CD4-positive, alpha-beta T cell treated with Interleukin-17A for 4 hours (primary cell): Measurements from ENCODE around the gene GDF10.

Experiments
- DNase-seq: peaks from one replicate; pipeline ENCODE4 v3.0.0-alpha.2; 2020; ENCODE audit warnings: mixed read lengths

Gene GDF10

GRCh38 chr10:47295411-47295810 is 4.6 kb upstream of the GDF10 start:
- no peak for DNase-seq

DNA sequence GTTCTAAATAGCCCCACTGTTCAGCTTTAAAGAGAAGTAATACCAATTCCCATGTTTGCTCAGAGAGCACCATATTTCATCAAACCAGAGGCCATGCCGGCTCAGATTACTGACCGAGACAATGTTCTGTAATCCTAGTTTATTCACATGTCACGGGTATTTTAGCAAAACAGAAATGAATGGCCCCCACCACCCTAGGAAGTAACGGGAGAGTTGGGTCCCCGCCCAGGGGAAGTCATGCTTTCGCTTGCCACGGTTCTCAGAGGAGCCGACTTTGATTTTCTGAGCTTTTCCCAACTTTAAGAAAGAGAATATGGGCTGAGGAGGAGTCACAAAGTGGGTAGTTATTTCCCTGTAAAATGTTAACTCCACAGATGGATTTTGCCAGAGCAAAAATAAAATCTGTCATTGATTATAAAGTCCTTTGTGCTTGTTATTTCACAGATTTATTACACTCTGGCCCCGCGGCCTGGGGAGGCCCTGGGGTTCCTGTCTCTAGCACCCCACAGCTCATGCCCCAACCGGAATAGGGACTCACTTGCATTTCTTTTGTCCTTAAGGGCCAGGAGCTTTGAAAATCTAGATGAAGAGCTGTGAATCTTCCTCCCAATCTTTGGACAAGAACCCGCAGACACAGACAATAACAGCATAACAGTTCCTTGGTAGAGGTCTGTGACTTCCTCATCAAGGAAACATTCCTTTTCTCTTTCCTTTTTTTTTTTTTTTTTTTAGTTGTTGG is 3.7 kb upstream of the GDF10 start:
- no peak for DNase-seq

GRCh38 chr10:47296941-47297340 is 3.1 kb upstream of the GDF10 start:
- DNase-seq: no peak

DNA sequence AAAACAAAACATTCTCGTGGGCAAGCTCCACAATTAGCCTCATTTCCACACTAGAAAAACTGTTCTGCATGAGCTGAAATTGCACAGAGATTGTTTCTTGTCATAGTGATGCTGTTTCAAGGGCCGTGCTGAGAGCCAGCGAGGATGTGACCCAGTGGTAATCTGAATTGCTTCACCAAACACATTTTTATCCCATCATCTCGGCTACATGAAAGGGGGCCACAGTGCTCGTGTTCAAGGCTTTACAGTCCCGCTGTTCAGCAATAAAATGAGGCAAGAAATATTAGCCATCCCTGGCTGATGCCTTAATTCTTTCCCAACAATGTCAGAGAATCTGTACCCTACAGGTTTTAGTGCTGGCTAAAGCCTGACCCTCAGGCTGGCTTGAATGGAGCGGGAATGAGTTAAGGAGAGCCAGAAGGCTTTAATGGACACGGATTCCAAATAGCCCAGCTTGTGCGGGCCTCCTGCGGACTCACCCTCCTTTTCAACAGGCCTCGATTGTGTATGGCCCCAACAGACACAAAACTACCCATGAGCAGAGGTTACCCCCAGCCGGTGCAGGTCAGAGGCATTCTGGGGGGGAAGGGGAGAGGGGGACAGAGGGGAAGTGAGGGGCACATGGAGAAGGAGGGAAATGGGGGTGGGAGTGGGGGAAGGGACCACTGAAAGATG is 2.0 kb upstream of the GDF10 start:
- DNase-seq: no peak

DNA sequence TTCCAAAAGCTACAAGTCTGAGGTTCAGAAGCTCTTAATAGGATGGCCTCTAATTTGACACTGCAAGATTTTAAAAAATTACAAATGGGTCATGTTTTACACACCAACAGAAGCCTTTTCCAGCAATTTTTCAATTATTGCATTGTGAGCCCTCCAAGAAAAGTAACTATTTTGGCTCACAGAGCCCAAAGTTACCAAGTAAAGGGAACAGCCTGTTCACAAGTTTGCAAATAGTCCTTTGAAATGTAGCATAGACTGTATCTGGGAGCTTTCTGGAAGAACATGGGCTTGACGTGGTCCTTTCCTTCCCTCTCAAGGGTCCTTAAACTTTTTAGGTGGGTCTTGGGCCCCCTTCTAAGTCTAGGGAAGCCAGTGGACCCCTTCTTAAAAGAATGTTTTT is 1.3 kb upstream of the GDF10 start:
- DNase-seq: no peak

- peak; percentile 24 for DNase-seq
Observed at GRCh38 chr10:47300429-47300931, 483 bp downstream of the GDF10 start.

- DNase-seq: no peak
Observed at GRCh38 chr10:47301833-47302232, 1.8 kb downstream of the GDF10 start.

GRCh38 chr10:47303105-47303504 is 3.1 kb downstream of the GDF10 start:
- DNase-seq: no peak

- no peak for DNase-seq
Observed at GRCh38 chr10:47303866-47304265, 3.9 kb downstream of the GDF10 start.

- DNase-seq: no peak
Observed at GRCh38 chr10:47305566-47305965, 5.6 kb downstream of the GDF10 start.

DNA sequence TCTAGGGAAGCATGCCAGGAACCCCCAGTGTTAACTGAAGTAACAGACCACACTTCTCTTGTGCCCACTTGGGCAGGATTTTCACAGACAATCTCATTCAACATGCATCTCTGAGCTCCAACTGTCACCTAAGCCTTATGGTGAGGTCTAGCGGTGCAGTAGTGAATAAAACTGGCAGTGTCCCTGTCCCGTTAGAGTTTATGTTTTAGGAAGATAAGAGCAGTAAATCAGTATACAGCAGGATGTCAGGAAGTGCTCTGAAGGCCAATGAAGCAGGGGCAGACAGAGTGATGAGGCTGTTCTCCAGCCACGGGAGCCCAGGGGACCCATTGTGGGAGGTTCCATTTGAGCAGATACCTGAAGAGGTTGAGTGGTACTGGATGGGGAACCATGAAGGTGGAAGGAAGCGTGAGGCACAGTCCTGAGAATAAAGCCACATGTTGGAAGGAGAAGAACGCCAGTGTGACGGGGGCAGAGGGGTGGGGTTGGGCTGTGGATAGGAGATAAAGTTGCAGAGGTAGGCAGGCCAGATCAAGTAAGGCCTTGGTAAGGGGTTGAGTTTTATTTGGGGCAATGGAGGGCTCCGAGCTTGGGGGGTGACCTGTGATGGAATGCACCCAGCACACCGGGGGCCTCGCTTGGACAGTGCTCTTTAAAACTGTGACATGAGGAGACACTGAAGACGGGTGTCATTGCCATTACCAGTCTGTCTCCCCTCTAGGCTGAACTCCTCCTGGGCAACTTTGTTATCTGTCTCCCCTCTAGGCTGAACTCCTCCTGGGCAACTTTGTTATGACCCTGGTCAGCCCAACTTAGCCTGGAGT is 6.6 kb downstream of the GDF10 start:
- no peak for DNase-seq

DNA sequence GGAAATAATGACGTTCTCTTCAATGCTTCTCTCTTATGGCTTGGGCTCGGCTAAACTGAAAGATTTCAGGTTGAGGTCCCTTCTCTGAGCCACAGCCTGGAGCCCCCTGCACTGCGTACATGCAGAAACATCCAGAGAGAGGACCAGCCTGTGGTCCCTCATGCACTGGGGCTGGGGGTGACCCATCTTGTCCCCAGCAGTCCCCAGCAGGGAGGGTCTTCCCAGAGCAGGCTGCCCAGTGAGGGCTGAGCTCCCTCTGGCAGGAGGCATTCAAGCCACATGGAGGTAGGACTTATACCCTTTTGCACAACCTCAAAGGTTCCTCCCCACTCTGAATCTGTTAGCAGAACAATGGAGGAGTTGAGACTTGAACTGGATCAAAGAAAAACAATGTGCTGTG is 7.4 kb downstream of the GDF10 start:
- DNase-seq: no peak

DNA sequence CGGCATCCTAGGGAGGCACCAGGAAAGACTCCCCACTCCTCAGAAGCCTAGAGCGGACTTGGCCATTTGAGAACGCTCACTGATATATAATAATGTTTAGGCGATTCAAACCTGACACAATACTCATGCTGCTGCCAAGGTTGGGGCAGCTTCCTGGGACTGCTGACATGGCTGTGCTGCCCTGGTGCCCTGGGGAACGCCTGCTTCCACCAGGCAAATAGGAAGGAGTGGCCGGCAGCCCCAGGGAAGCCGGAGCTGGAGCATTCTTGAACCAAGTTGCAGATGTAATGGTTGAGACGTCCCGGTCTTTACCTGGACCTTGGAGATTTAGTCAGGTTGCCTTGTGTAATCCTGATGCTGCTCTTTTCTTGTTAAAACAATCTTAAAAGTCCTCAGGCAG is 8.8 kb downstream of the GDF10 start:
- no peak for DNase-seq

GRCh38 chr10:47309408-47310089 is 9.6 kb downstream of the GDF10 start:
- peak; percentile 37 for DNase-seq

DNA sequence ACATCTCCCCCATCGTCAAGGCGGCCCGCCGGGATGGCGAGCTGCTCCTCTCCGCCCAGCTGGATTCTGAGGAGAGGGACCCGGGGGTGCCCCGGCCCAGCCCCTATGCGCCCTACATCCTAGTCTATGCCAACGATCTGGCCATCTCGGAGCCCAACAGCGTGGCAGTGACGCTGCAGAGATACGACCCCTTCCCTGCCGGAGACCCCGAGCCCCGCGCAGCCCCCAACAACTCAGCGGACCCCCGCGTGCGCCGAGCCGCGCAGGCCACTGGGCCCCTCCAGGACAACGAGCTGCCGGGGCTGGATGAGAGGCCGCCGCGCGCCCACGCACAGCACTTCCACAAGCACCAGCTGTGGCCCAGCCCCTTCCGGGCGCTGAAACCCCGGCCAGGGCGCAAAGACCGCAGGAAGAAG is 10.1 kb downstream of the GDF10 start:
- DNase-seq: no peak

DNA sequence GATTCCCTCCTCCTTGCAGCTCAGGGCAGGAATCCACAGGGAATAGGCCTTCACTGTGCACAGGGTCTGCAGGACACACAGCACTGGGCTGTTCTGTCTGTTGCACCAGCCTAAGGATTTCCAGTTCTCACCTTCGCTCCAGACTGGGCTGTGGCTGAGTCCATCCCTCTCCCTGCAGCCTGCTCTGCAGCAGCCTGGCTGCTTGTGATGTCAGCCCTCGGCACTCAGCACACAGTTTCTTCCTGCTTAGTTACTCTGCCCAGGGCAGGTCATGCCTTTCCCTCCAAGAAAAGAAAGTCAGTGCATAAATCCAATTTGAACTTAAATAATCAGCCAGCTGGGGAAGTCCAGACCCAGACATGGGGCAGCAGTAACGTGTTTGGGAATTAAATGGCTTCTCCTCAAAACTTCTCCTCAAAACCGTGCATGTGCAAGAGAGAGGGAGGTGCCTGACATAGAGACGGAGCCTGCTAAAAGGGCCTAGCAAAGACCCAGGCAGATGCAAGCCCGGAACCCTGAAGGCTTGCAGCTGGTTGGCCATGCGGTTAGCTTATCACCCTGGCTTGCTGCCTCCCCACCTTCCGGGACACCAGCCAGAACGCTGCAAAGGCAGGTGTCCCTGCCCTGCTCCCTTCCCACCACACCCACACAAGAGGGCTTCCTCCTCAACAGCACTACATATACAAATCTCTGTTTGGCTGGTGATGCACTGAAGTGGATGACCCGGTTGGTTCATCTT is 11.4 kb downstream of the GDF10 start:
- DNase-seq: peak; percentile 83

- DNase-seq: peak; percentile 91
Observed at GRCh38 chr10:47311932-47312662, 12.1 kb downstream of the GDF10 start.

- DNase-seq: no peak
Observed at GRCh38 chr10:47312663-47312995, 12.6 kb downstream of the GDF10 start.

- no peak for DNase-seq
Observed at GRCh38 chr10:47314416-47314970, 14.5 kb downstream of the GDF10 start.

DNA sequence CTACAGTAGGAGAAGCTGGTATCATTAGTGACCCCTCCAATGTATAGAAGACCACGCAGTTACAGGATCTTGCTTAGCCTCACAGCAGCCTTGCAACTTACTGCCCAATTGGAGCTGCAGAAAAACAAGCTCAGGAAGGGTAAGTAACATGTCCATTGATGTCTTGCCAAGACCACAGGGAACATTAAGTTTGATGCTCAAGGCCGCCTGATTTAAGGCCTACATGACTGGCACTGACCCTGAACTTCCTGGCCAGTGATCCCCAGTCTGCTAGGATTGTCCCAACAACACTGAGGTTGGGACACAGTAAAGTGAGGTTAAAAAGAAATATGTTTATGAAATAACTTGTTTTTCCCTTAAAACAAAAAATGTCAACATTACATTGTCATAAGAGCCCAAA is 15.4 kb downstream of the GDF10 start:
- no peak for DNase-seq

DNA sequence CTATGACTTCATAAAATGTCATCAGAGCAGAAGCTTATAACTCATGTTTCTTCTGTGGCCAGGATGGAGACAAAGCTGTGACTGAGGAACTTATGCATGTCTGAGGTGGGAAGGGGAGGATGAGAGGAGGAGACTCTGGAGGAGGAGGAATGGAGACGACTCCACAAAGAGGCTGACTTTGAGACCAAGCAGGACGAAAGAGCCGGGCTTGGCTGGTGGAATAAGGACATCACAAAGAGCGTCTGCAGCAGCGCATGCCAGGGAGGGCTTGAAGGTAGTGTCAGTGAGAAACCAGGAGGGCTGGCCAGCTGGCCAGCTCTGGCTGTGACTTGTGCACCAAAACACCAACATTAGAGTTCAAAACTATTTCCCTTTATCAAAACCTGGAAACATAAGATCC is 16.1 kb downstream of the GDF10 start:
- no peak for DNase-seq
